IPS-20b (cell line): ENCODE results near the gene ALDH6A1.

Experiments
- H3K27ac ChIP-seq: one replicate; pipeline ENCODE4 v1.5.1; 2013; ENCODE audit warnings: low read length
- H3K27me3 ChIP-seq: 2 replicates; pipeline ENCODE4 v1.6.1; 2013; ENCODE audit warnings: mild to moderate bottlenecking, low read length, inconsistent platforms; ENCODE audit not compliant: insufficient read depth
- H3K36me3 ChIP-seq: 2 replicates; pipeline ENCODE4 v1.6.1; 2013; ENCODE audit warnings: low read depth, mild to moderate bottlenecking, inconsistent platforms, low read length, moderate library complexity; ENCODE audit not compliant: insufficient read depth
- H3K4me1 ChIP-seq: 2 replicates; pipeline ENCODE4 v1.6.1; 2013; ENCODE audit warnings: mild to moderate bottlenecking, control low read depth, inconsistent platforms, low read length, moderate library complexity; ENCODE audit not compliant: insufficient read depth
- H3K4me3 ChIP-seq: 2 replicates; pipeline ENCODE4 v1.5.1; 2013; ENCODE audit warnings: mild to moderate bottlenecking, low read length, inconsistent platforms
- H3K9ac ChIP-seq: 2 replicates; pipeline ENCODE4 v1.6.1; 2013; ENCODE audit warnings: low read depth, mild to moderate bottlenecking, inconsistent platforms, low read length, moderate library complexity
- H3K9me3 ChIP-seq: 2 replicates; pipeline ENCODE4 v1.6.1; 2013; ENCODE audit warnings: mild to moderate bottlenecking, low read depth, low read length, inconsistent platforms; ENCODE audit not compliant: insufficient read depth

Gene ALDH6A1

GRCh38 chr14:74083784-74084276 is 423 bp downstream of the ALDH6A1 start:
- peak overlapping the region; percentile 94 for H3K9ac ChIP-seq
- H3K4me3 ChIP-seq: peak overlapping the region; percentile 87
- H3K9me3 ChIP-seq: no peaks in the 10 kb centered on the region
- peak overlapping the region; percentile 63 for H3K27ac ChIP-seq
- H3K36me3 ChIP-seq: no peaks in the 10 kb centered on the region
- peaks cover 8% of the 10 kb centered on the region for H3K4me1 ChIP-seq
- no peaks in the 10 kb centered on the region for H3K27me3 ChIP-seq

GRCh38 chr14:74083161-74083560 is 1.1 kb downstream of the ALDH6A1 start:
- peak overlapping the region; percentile 94 for H3K9ac ChIP-seq
- H3K36me3 ChIP-seq: no peaks in the 10 kb centered on the region
- H3K9me3 ChIP-seq: no peaks in the 10 kb centered on the region
- H3K4me3 ChIP-seq: peak overlapping the region; percentile 87
- no peaks in the 10 kb centered on the region for H3K27me3 ChIP-seq
- H3K27ac ChIP-seq: peak overlapping the region; percentile 63
- peaks cover 8% of the 10 kb centered on the region for H3K4me1 ChIP-seq

- peaks cover 8% of the 10 kb centered on the region for H3K4me1 ChIP-seq
- H3K9me3 ChIP-seq: no peaks in the 10 kb centered on the region
- no peak overlapping the region for H3K27ac ChIP-seq
- no peaks in the 10 kb centered on the region for H3K36me3 ChIP-seq
- H3K4me3 ChIP-seq: no peak overlapping the region
- no peaks in the 10 kb centered on the region for H3K27me3 ChIP-seq
- H3K9ac ChIP-seq: no peak overlapping the region
Observed at GRCh38 chr14:74081491-74081890, 2.8 kb downstream of the ALDH6A1 start.

GRCh38 chr14:74080820-74081460 is 3.3 kb downstream of the ALDH6A1 start:
- Histone ChIP-seq H3K4me3 (no peak overlapping the region), H3K9ac (no peak overlapping the region), H3K27ac (no peak overlapping the region), H3K4me1 (peaks cover 7% of the 10 kb centered on the region), H3K27me3 (no peaks in the 10 kb centered on the region), H3K36me3 (no peaks in the 10 kb centered on the region), H3K9me3 (no peaks in the 10 kb centered on the region)

- no peaks in the 10 kb centered on the region for H3K27me3 ChIP-seq
- H3K27ac ChIP-seq: no peak overlapping the region
- no peak overlapping the region for H3K9ac ChIP-seq
- peaks cover 3% of the 10 kb centered on the region for H3K36me3 ChIP-seq
- H3K4me3 ChIP-seq: no peak overlapping the region
- H3K9me3 ChIP-seq: no peaks in the 10 kb centered on the region
- no peaks in the 10 kb centered on the region for H3K4me1 ChIP-seq
Observed at GRCh38 chr14:74077401-74077800, 6.9 kb downstream of the ALDH6A1 start.

- H3K9me3 ChIP-seq: no peaks in the 10 kb centered on the region
- no peaks in the 10 kb centered on the region for H3K27me3 ChIP-seq
- H3K4me1 ChIP-seq: no peaks in the 10 kb centered on the region
- H3K4me3 ChIP-seq: no peak overlapping the region
- no peak overlapping the region for H3K27ac ChIP-seq
- no peak overlapping the region for H3K9ac ChIP-seq
- peaks cover 54% of the 10 kb centered on the region for H3K36me3 ChIP-seq
Observed at GRCh38 chr14:74065746-74066575, 18.3 kb downstream of the ALDH6A1 start.

GRCh38 chr14:74064883-74065282 is 19.4 kb downstream of the ALDH6A1 start:
- Histone ChIP-seq H3K9ac (no peak overlapping the region), H3K27ac (no peak overlapping the region), H3K4me1 (no peaks in the 10 kb centered on the region), H3K27me3 (no peaks in the 10 kb centered on the region), H3K4me3 (no peak overlapping the region), H3K36me3 (peaks cover 55% of the 10 kb centered on the region), H3K9me3 (no peaks in the 10 kb centered on the region)

- no peak overlapping the region for H3K27ac ChIP-seq
Observed at GRCh38 chr14:74064426-74064825, 19.8 kb downstream of the ALDH6A1 start.

GRCh38 chr14:74062809-74063150 is 21.5 kb downstream of the ALDH6A1 start:
- H3K9ac ChIP-seq: no peak overlapping the region

More at GRCh38 chr14:74064426-74064825, 19.8 kb downstream of the ALDH6A1 start:
- H3K4me1 ChIP-seq: no peaks in the 10 kb centered on the region
- H3K27me3 ChIP-seq: no peaks in the 10 kb centered on the region
- peaks cover 59% of the 10 kb centered on the region for H3K36me3 ChIP-seq
- H3K9me3 ChIP-seq: no peaks in the 10 kb centered on the region
- no peak overlapping the region for H3K4me3 ChIP-seq
- no peak overlapping the region for H3K9ac ChIP-seq

GRCh38 chr14:74049876-74050495 is 34.3 kb downstream of the ALDH6A1 start:
- no peak overlapping the region for H3K4me3 ChIP-seq
- H3K36me3 ChIP-seq: no peaks in the 10 kb centered on the region
- H3K27ac ChIP-seq: no peak overlapping the region
- H3K4me1 ChIP-seq: no peaks in the 10 kb centered on the region
- no peaks in the 10 kb centered on the region for H3K27me3 ChIP-seq
- H3K9ac ChIP-seq: no peak overlapping the region
- H3K9me3 ChIP-seq: no peaks in the 10 kb centered on the region

More at GRCh38 chr14:74062809-74063150, 21.5 kb downstream of the ALDH6A1 start:
- H3K36me3 ChIP-seq: peaks cover 57% of the 10 kb centered on the region
- no peaks in the 10 kb centered on the region for H3K27me3 ChIP-seq
- H3K9me3 ChIP-seq: no peaks in the 10 kb centered on the region
- no peak overlapping the region for H3K4me3 ChIP-seq
- no peaks in the 10 kb centered on the region for H3K4me1 ChIP-seq
- no peak overlapping the region for H3K27ac ChIP-seq

- no peaks in the 10 kb centered on the region for H3K27me3 ChIP-seq
- no peaks in the 10 kb centered on the region for H3K4me1 ChIP-seq
- no peaks in the 10 kb centered on the region for H3K9me3 ChIP-seq
- H3K9ac ChIP-seq: no peak overlapping the region
- no peak overlapping the region for H3K27ac ChIP-seq
- no peak overlapping the region for H3K4me3 ChIP-seq
- no peaks in the 10 kb centered on the region for H3K36me3 ChIP-seq
Observed at GRCh38 chr14:74048281-74048680, 36.0 kb downstream of the ALDH6A1 start.
